Brain (organoid and tissue), 1 donor: ENCODE measurements around the gene KRT28. TPM values are rescaled to one million over a fixed set of nuclear protein-coding genes. Genes with fewer than 3 reads are reported as not detected.

ENCODE experiments used
- polyA plus RNA-seq: library from polyadenylated mRNA; stranded (reverse); fragments of 350-450 nt; fragmentation: Illumina TruSeq; extraction: RNeasy Lipid Tissue Mini Kit (QIAGEN cat#74804); gene quantifications from one replicate; pipeline ENCODE4 v1.2.3, GENCODE V29; 2015; ENCODE audit warnings: low read depth, low replicate concordance; ENCODE audit not compliant: insufficient read depth

The KRT28 gene
- polyA plus RNA-seq, 1 donor from 2014 or later = not detected

Other genes starting within 250 kb of the KRT28 start
- gene CCR7, start 234.5 kb downstream of the KRT28 start, polyA plus RNA-seq = not detected
- gene SMARCE1, start 152.1 kb downstream of the KRT28 start, polyA plus RNA-seq = 141 TPM
- 1.4 TPM for gene KRT222, start 134.8 kb downstream of the KRT28 start, polyA plus RNA-seq
- gene KRT24, start 96.2 kb downstream of the KRT28 start, polyA plus RNA-seq = not detected
- gene KRT25, start 44.6 kb downstream of the KRT28 start, polyA plus RNA-seq = not detected
- not detected for gene KRT26, start 27.8 kb downstream of the KRT28 start, polyA plus RNA-seq
- not detected for gene KRT27, start 17.4 kb downstream of the KRT28 start, polyA plus RNA-seq
- 26.3 TPM for gene KRT10, start 22.7 kb upstream of the KRT28 start, polyA plus RNA-seq
- not detected for gene KRT12, start 67.3 kb upstream of the KRT28 start, polyA plus RNA-seq
- gene KRT20, start 85.3 kb upstream of the KRT28 start, polyA plus RNA-seq = not detected
- not detected for gene KRT23, start 137.7 kb upstream of the KRT28 start, polyA plus RNA-seq
- not detected for gene KRT39, start 167.0 kb upstream of the KRT28 start, polyA plus RNA-seq
- not detected for gene KRT40, start 184.4 kb upstream of the KRT28 start, polyA plus RNA-seq
- not detected for gene KRTAP3-3, start 194.2 kb upstream of the KRT28 start, polyA plus RNA-seq
- not detected for gene KRTAP3-2, start 199.9 kb upstream of the KRT28 start, polyA plus RNA-seq
- not detected for gene KRTAP3-1, start 209.2 kb upstream of the KRT28 start, polyA plus RNA-seq
- gene KRTAP1-5, start 227.2 kb upstream of the KRT28 start, polyA plus RNA-seq = not detected
- gene KRTAP1-4, start 230.2 kb upstream of the KRT28 start, polyA plus RNA-seq = not detected
- not detected for gene KRTAP1-3, start 234.9 kb upstream of the KRT28 start, polyA plus RNA-seq
- not detected for gene KRTAP1-1, start 241.5 kb upstream of the KRT28 start, polyA plus RNA-seq
- not detected for gene KRTAP2-1, start 247.4 kb upstream of the KRT28 start, polyA plus RNA-seq